GM19467 (cell line): ENCODE results near the gene ADK.

ENCODE experiments used
- ATAC-seq: cut with Tn5 transposase; IDR thresholded peaks from one replicate; pipeline ENCODE4 v1.9.1; 2021; ENCODE audit warnings: mild to moderate bottlenecking, moderate library complexity; ENCODE audit not compliant: unreplicated experiment

The ADK gene

GRCh38 chr10:74691164-74691563, 540.1 kb downstream of the ADK start:
- ATAC-seq = no peak

- no peak for ATAC-seq
Observed at GRCh38 chr10:74704629-74705357, 553.8 kb downstream of the ADK start.

- no peak for ATAC-seq
Observed at GRCh38 chr10:74705358-74705980, 554.4 kb downstream of the ADK start.

- no peak for ATAC-seq
Observed at GRCh38 chr10:74706966-74707365, 555.9 kb downstream of the ADK start.

- no peak for ATAC-seq
Observed at GRCh38 chr10:74708246-74708645, 557.2 kb downstream of the ADK start.

- no peak for ATAC-seq
Observed at GRCh38 chr10:74718208-74718607, 567.2 kb downstream of the ADK start.

GRCh38 chr10:74728225-74728624, 577.2 kb downstream of the ADK start:
- ATAC-seq = no peak

GRCh38 chr10:74730246-74730645, 579.2 kb downstream of the ADK start:
- ATAC-seq = no peak

GRCh38 chr10:74733612-74734011, 582.6 kb downstream of the ADK start:
- ATAC-seq = no peak

- ATAC-seq = no peak
Observed at GRCh38 chr10:74736029-74736428, 585.0 kb downstream of the ADK start.

- no peak for ATAC-seq
Observed at GRCh38 chr10:74738052-74738451, 587.0 kb downstream of the ADK start.

- ATAC-seq = no peak
Observed at GRCh38 chr10:74738542-74738941, 587.5 kb downstream of the ADK start.

- ATAC-seq = peak; percentile 84
Observed at GRCh38 chr10:74738985-74739567, 588.1 kb downstream of the ADK start.

- no peak for ATAC-seq
Observed at GRCh38 chr10:74743401-74743800, 592.4 kb downstream of the ADK start.

- no peak for ATAC-seq
Observed at GRCh38 chr10:74745449-74745848, 594.4 kb downstream of the ADK start.

- no peak for ATAC-seq
Observed at GRCh38 chr10:74746813-74747212, 595.8 kb downstream of the ADK start.

- ATAC-seq = no peak
Observed at GRCh38 chr10:74748468-74749031, 597.5 kb downstream of the ADK start.

- no peak for ATAC-seq
Observed at GRCh38 chr10:74750848-74751274, 599.8 kb downstream of the ADK start.

- no peak for ATAC-seq
Observed at GRCh38 chr10:74752371-74753040, 601.5 kb downstream of the ADK start.

- ATAC-seq = no peak
Observed at GRCh38 chr10:74753442-74754211, 602.6 kb downstream of the ADK start.

- ATAC-seq = no peak
Observed at GRCh38 chr10:74754381-74754821, 603.4 kb downstream of the ADK start.
